H9 (cell line): ENCODE results near the gene PCDHGA8. TPM values are rescaled to one million over a fixed set of nuclear protein-coding genes. Genes with fewer than 3 reads are reported as not detected.
A peak's percentile ranks its signal among the peaks of the same experiment; 100 is the strongest.

Experiments
- DNase-seq: peaks from one replicate; pipeline ENCODE4 v3.0.0-alpha.2; 2017
- H2AFZ ChIP-seq: one replicate; pipeline ENCODE4 v1.6.1; 2013; ENCODE audit warnings: mild to moderate bottlenecking, low read length, control low read depth, moderate library complexity
- H2AK5ac ChIP-seq: 2 replicates; pipeline ENCODE4 v1.6.1; 2013; ENCODE audit warnings: low read length, control low read depth, mixed read lengths; ENCODE audit not compliant: insufficient read length
- H2BK120ac ChIP-seq: one replicate; pipeline ENCODE4 v1.6.1; 2013; ENCODE audit warnings: low read depth, mild to moderate bottlenecking, low read length, control low read depth, inconsistent platforms; ENCODE audit not compliant: poor library complexity, severe bottlenecking
- H2BK12ac ChIP-seq: 2 replicates; pipeline ENCODE4 v1.6.1; 2013; ENCODE audit warnings: low read length, control low read depth, mixed read lengths, low read depth; ENCODE audit not compliant: insufficient read length
- H2BK15ac ChIP-seq: 2 replicates; pipeline ENCODE4 v1.6.1; 2013; ENCODE audit warnings: low read depth, low read length, control low read depth
- H2BK20ac ChIP-seq: one replicate; pipeline ENCODE4 v1.6.1; 2013; ENCODE audit warnings: low read depth, mild to moderate bottlenecking, low read length, control low read depth, inconsistent platforms; ENCODE audit not compliant: poor library complexity, severe bottlenecking
- H2BK5ac ChIP-seq: 2 replicates; pipeline ENCODE4 v1.6.1; 2013; ENCODE audit warnings: low read length, control low read depth, mixed read lengths; ENCODE audit not compliant: insufficient read length
- H3K14ac ChIP-seq: 2 replicates; pipeline ENCODE4 v1.6.1; 2013; ENCODE audit warnings: low read length, control low read depth; ENCODE audit not compliant: insufficient read depth
- H3K18ac ChIP-seq: 2 replicates; pipeline ENCODE4 v1.6.1; 2013; ENCODE audit warnings: low read depth, mild to moderate bottlenecking, mixed read lengths, low read length, control low read depth; ENCODE audit not compliant: insufficient read length
- H3K23ac ChIP-seq: 2 replicates; pipeline ENCODE4 v1.6.1; 2013; ENCODE audit warnings: low read length, control low read depth, mixed read lengths, low read depth; ENCODE audit not compliant: insufficient read length
- H3K23me2 ChIP-seq: 2 replicates; pipeline ENCODE4 v1.6.1; 2013; ENCODE audit warnings: low read depth, mild to moderate bottlenecking, mixed read lengths, low read length, control low read depth; ENCODE audit not compliant: insufficient read length, poor library complexity, severe bottlenecking
- H3K27ac ChIP-seq: 2 replicates; pipeline ENCODE4 v1.5.1; 2013; ENCODE audit warnings: low read length, control low read depth, mixed read lengths, low read depth; ENCODE audit not compliant: insufficient read length
- H3K27me3 ChIP-seq: 2 replicates; pipeline ENCODE4 v1.6.1; 2013; ENCODE audit warnings: low read length, control low read depth, inconsistent platforms; ENCODE audit not compliant: insufficient read depth
- H3K4ac ChIP-seq: 2 replicates; pipeline ENCODE4 v1.6.1; 2013; ENCODE audit warnings: low read depth, mild to moderate bottlenecking, control low read depth, inconsistent platforms, low read length, moderate library complexity
- H3K4me1 ChIP-seq: 2 replicates; pipeline ENCODE4 v1.6.1; 2013; ENCODE audit warnings: low read length, control low read depth, inconsistent platforms; ENCODE audit not compliant: insufficient read depth
- H3K4me2 ChIP-seq: 2 replicates; pipeline ENCODE4 v1.6.1; 2013; ENCODE audit warnings: low read length, control low read depth, mixed read lengths; ENCODE audit not compliant: insufficient read length, insufficient read depth
- H3K56ac ChIP-seq: 2 replicates; pipeline ENCODE4 v1.6.1; 2013; ENCODE audit warnings: low read depth, mild to moderate bottlenecking, mixed read lengths, low read length, control low read depth; ENCODE audit not compliant: insufficient read length
- H3K79me1 ChIP-seq: 2 replicates; pipeline ENCODE4 v1.6.1; 2013; ENCODE audit warnings: low read depth, mild to moderate bottlenecking, moderate library complexity, low read length, control low read depth, inconsistent platforms; ENCODE audit not compliant: insufficient read depth, poor library complexity, severe bottlenecking
- H3K79me2 ChIP-seq: 2 replicates; pipeline ENCODE4 v1.6.1; 2013; ENCODE audit warnings: low read length, control low read depth, inconsistent platforms; ENCODE audit not compliant: insufficient read depth
- H3K9ac ChIP-seq: 2 replicates; pipeline ENCODE4 v1.6.1; 2013; ENCODE audit warnings: low read length, control low read depth, mixed read lengths; ENCODE audit not compliant: insufficient read length; ENCODE audit errors: extremely low read depth
- H3K9me3 ChIP-seq: one replicate; pipeline ENCODE4 v1.6.1; 2013; ENCODE audit warnings: low read depth, low read length, inconsistent platforms; ENCODE audit not compliant: control insufficient read depth
- H3T11ph ChIP-seq: one replicate; pipeline ENCODE4 v1.6.1; 2013; ENCODE audit warnings: mild to moderate bottlenecking, low read length, control low read depth, inconsistent platforms
- H4K20me1 ChIP-seq: one replicate; pipeline ENCODE4 v1.6.1; 2013; ENCODE audit not compliant: control insufficient read depth, insufficient read length, insufficient read depth
- H4K5ac ChIP-seq: 2 replicates; pipeline ENCODE4 v1.6.1; 2013; ENCODE audit warnings: low read depth, mild to moderate bottlenecking, mixed read lengths, low read length, control low read depth; ENCODE audit not compliant: insufficient read length
- H4K8ac ChIP-seq: replicated peaks from 2 replicates; pipeline ENCODE4 v1.6.1; 2013; ENCODE audit warnings: low read length, control low read depth, mixed read lengths, low read depth; ENCODE audit not compliant: insufficient read length
- H4K91ac ChIP-seq: 2 replicates; pipeline ENCODE4 v1.6.1; 2013; ENCODE audit warnings: low read depth, mild to moderate bottlenecking, moderate library complexity, mixed read lengths, low read length, control low read depth; ENCODE audit not compliant: insufficient read length
- H3K27ac Mint-ChIP-seq, 3 experiments: 2 replicates in 2 of 3; 3 replicates in 1 of 3; pipeline ENCODE4 v1.8.0; 2020 to 2021; ENCODE audit warnings: mixed read lengths in 3 of 3, mild to moderate bottlenecking in 1 of 3, moderate library complexity in 1 of 3
- H3K27me3 Mint-ChIP-seq: 2 replicates; pipeline ENCODE4 v1.8.0; 2021; ENCODE audit warnings: low read depth, mild to moderate bottlenecking, moderate library complexity, mixed read lengths
- H3K36me3 Mint-ChIP-seq, 3 experiments: 2 replicates in 2 of 3; 3 replicates in 1 of 3; pipeline ENCODE4 v1.8.0; 2020 to 2021; ENCODE audit warnings: low read depth in 3 of 3, mixed read lengths in 3 of 3; ENCODE audit not compliant: insufficient read depth in 1 of 3
- H3K4me1 Mint-ChIP-seq, 2 experiments: 2 replicates each; pipeline ENCODE4 v1.8.0; 2020; ENCODE audit warnings: mixed read lengths in 2 of 2
- H3K4me3 Mint-ChIP-seq, 2 experiments: 2 replicates in 1 of 2; 3 replicates in 1 of 2; pipeline ENCODE4 v1.8.0; 2020 to 2021; ENCODE audit warnings: mild to moderate bottlenecking in 2 of 2, mixed read lengths in 2 of 2, moderate library complexity in 1 of 2
- H3K9me3 Mint-ChIP-seq, 2 experiments: 2 replicates in 1 of 2; 3 replicates in 1 of 2; pipeline ENCODE4 v1.8.0; 2020; ENCODE audit warnings: mild to moderate bottlenecking in 2 of 2, mixed read lengths in 2 of 2, moderate library complexity in 1 of 2
- CTCF ChIP-seq: fragments of 200-600 bp; sonication (generic); conservative IDR thresholded peaks from 3 replicates; pipeline ENCODE4 v1.8.0; 2021; ENCODE audit warnings: antibody characterized with exemption, mild to moderate bottlenecking
- WGBS: extraction: QIAGEN DNeasy Blood & Tissue Kit; methylation state at CpG from one replicate; pipeline ENCODE4 v1.1.7; 2013; ENCODE audit warnings: missing lambda C conversion rate, low lambda C conversion rate, mixed read lengths; ENCODE audit not compliant: insufficient read length; ENCODE audit errors: extremely low coverage; 5-methylcytosine and 5-hydroxymethylcytosine counted together
- total RNA-seq: library from RNA; stranded (reverse); gene quantifications from 2 replicates; pipeline ENCODE4 v1.2.1, GENCODE V29; 2021

PCDHGA8 gene
- total RNA-seq, 1 experiment from 2014 or later, result 0.90 TPM

- no peak overlapping the region for H3T11ph ChIP-seq
- H2BK15ac ChIP-seq, result no peak overlapping the region
- no peak overlapping the region for H2BK120ac ChIP-seq
- no peak overlapping the region for H3K18ac ChIP-seq
- no peak overlapping the region for H3K4me2 ChIP-seq
- WGBS, result no CpG with 5 or more reads among the region's 15 CpGs
- no peak overlapping the region for H2BK12ac ChIP-seq
- no peak overlapping the region for H3K23ac ChIP-seq
- no peak for TF ChIP-seq CTCF
- H3K27me3 ChIP-seq, result no peaks in the 10 kb centered on the region
- no peak overlapping the region for H2BK20ac ChIP-seq
- H2AK5ac ChIP-seq, result no peak overlapping the region
- no peaks in the 10 kb centered on the region for H3K79me1 ChIP-seq
- no peaks in the 10 kb centered on the region for H4K20me1 ChIP-seq
- no peak overlapping the region for H3K4ac ChIP-seq
- H3K27ac ChIP-seq, result no peak overlapping the region
- Mint-ChIP-seq H3K4me3 (no peak overlapping the region), H3K9me3 (peaks cover 73% of the 10 kb centered on the region in 2 experiments), H3K4me1 (peaks cover 7 to 15% of the 10 kb centered on the region in 2 experiments; a peak in 3 of 4 replicates), H3K27me3 (peaks cover 7% of the 10 kb centered on the region), H3K36me3 (peaks cover 44 to 72% (median 64%) of the 10 kb centered on the region in 3 experiments), H3K27ac (peak overlapping the region in 1 of 3 experiments; percentile 24; a peak in 1 of 7 replicates)
- no peaks in the 10 kb centered on the region for H3K23me2 ChIP-seq
- H2AFZ ChIP-seq, result no peak overlapping the region
- no peak overlapping the region for H2BK5ac ChIP-seq
- H3K14ac ChIP-seq, result no peak overlapping the region
- H3K9ac ChIP-seq, result no peak overlapping the region
- H3K4me1 ChIP-seq, result no peaks in the 10 kb centered on the region
- no peaks in the 10 kb centered on the region for H3K79me2 ChIP-seq
- H4K5ac ChIP-seq, result no peak overlapping the region
- DNase-seq, result no peak
- no peak overlapping the region for H3K56ac ChIP-seq
- peaks cover 31% of the 10 kb centered on the region for H3K9me3 ChIP-seq
- H4K8ac ChIP-seq, result no peak overlapping the region
- no peak overlapping the region for H4K91ac ChIP-seq
Observed at GRCh38 chr5:141360685-141361084, 31.7 kb upstream of the PCDHGA8 start.
